T follicular helper cell (primary cell): ENCODE data around the gene FRMD4A.

Source experiments
- DNase-seq: peaks from one replicate; pipeline ENCODE4 v3.0.0-alpha.2; 2020; ENCODE audit warnings: low read depth

Gene FRMD4A

GRCh38 chr10:13816195-13816925 lies 514.4 kb downstream of the FRMD4A start:
- DNase-seq = no peak

- no peak for DNase-seq
Measured at GRCh38 chr10:13815756-13816155, 515.0 kb downstream of the FRMD4A start.

GRCh38 chr10:13813550-13813949 lies 517.2 kb downstream of the FRMD4A start:
- DNase-seq = no peak

GRCh38 chr10:13812804-13813203 lies 517.9 kb downstream of the FRMD4A start:
- DNase-seq = no peak

- DNase-seq = no peak
Measured at GRCh38 chr10:13810568-13810967, 520.2 kb downstream of the FRMD4A start.

- DNase-seq = no peak
Measured at GRCh38 chr10:13809427-13809826, 521.3 kb downstream of the FRMD4A start.

GRCh38 chr10:13808556-13809391 lies 522.0 kb downstream of the FRMD4A start:
- no peak for DNase-seq

GRCh38 chr10:13806419-13806818 lies 524.3 kb downstream of the FRMD4A start:
- DNase-seq = no peak

GRCh38 chr10:13803566-13804554 lies 526.9 kb downstream of the FRMD4A start:
- no peak for DNase-seq

GRCh38 chr10:13801907-13802288 lies 528.8 kb downstream of the FRMD4A start:
- no peak for DNase-seq

- DNase-seq = no peak
Measured at GRCh38 chr10:13801156-13801906, 529.4 kb downstream of the FRMD4A start.

GRCh38 chr10:13797164-13797563 lies 533.6 kb downstream of the FRMD4A start:
- no peak for DNase-seq

- DNase-seq = no peak
Measured at GRCh38 chr10:13795653-13796555, 534.8 kb downstream of the FRMD4A start.

- no peak for DNase-seq
Measured at GRCh38 chr10:13794992-13795612, 535.6 kb downstream of the FRMD4A start.

- DNase-seq = no peak
Measured at GRCh38 chr10:13792006-13792405, 538.7 kb downstream of the FRMD4A start.

- no peak for DNase-seq
Measured at GRCh38 chr10:13791483-13791882, 539.2 kb downstream of the FRMD4A start.

- DNase-seq = no peak
Measured at GRCh38 chr10:13790196-13790595, 540.5 kb downstream of the FRMD4A start.

- no peak for DNase-seq
Measured at GRCh38 chr10:13789448-13789829, 541.3 kb downstream of the FRMD4A start.

- DNase-seq = no peak
Measured at GRCh38 chr10:13788711-13789447, 541.8 kb downstream of the FRMD4A start.
